Thymus (tissue), 11 donors: ENCODE results near the gene SORBS2. TPM values are rescaled to one million over a fixed set of nuclear protein-coding genes. Genes with fewer than 3 reads are reported as not detected.
"Not testable (repeated sequence)": the region's sequence is repeated elsewhere in the genome, so short reads cannot be mapped to it uniquely, and the experiment has no call there.

ENCODE experiments used
- DNase-seq, 9 donors: peaks; one replicate each; pipeline ENCODE4 v3.0.0-alpha.2; 2013; ENCODE audit warnings: low spot score in 9 of 9, low read depth in 6 of 9, missing footprints in 1 of 9
- H3K27ac ChIP-seq, 2 donors: one replicate each; pipeline ENCODE4 v1.5.1; 2013; ENCODE audit warnings: control low read depth in 1 of 2, low read depth in 1 of 2, low read length in 1 of 2, mild to moderate bottlenecking in 1 of 2, moderate library complexity in 1 of 2
- H3K27me3 ChIP-seq, 2 donors: one replicate each; pipeline ENCODE4 v1.5.1; 2013; ENCODE audit warnings: low read length in 1 of 2; ENCODE audit not compliant: control insufficient read depth in 2 of 2, insufficient read depth in 1 of 2
- H3K36me3 ChIP-seq, 2 donors: one replicate each; pipeline ENCODE4 v1.5.1; 2013; ENCODE audit warnings: low read length in 1 of 2, mild to moderate bottlenecking in 1 of 2, moderate library complexity in 1 of 2; ENCODE audit not compliant: control insufficient read depth in 2 of 2, insufficient read depth in 2 of 2
- H3K4me1 ChIP-seq, 2 donors: one replicate each; pipeline ENCODE4 v1.5.1; 2013; ENCODE audit warnings: low read length in 2 of 2; ENCODE audit not compliant: control insufficient read depth in 2 of 2, insufficient read depth in 2 of 2
- H3K4me3 ChIP-seq, 2 donors: one replicate each; pipeline ENCODE4 v1.5.1; 2013; ENCODE audit warnings: low read length in 2 of 2, control low read depth in 1 of 2, mild to moderate bottlenecking in 1 of 2
- H3K9me3 ChIP-seq, 2 donors: one replicate each; pipeline ENCODE4 v1.5.1; 2013; ENCODE audit warnings: low read length in 1 of 2, mild to moderate bottlenecking in 1 of 2; ENCODE audit not compliant: control insufficient read depth in 2 of 2, insufficient read depth in 1 of 2
- WGBS: extraction: QIAGEN DNeasy Blood & Tissue Kit; methylation state at CpG from one replicate; pipeline ENCODE4 v1.1.7; 2013; 5-methylcytosine and 5-hydroxymethylcytosine counted together
- polyA plus RNA-seq: library from polyadenylated mRNA; stranded (reverse); fragments of 200-250 nt; gene quantifications from one replicate; pipeline ENCODE4 v1.2.3, GENCODE V29; 2013
- total RNA-seq: library from RNA; stranded (reverse); fragments of 120-200 nt; gene quantifications from one replicate; pipeline ENCODE4 v1.2.4, GENCODE V29; 2013
- donor health status: healthy.

The SORBS2 gene
- total and polyA plus RNA-seq, 2 donors: 13.8 to 78.6 TPM

DNA sequence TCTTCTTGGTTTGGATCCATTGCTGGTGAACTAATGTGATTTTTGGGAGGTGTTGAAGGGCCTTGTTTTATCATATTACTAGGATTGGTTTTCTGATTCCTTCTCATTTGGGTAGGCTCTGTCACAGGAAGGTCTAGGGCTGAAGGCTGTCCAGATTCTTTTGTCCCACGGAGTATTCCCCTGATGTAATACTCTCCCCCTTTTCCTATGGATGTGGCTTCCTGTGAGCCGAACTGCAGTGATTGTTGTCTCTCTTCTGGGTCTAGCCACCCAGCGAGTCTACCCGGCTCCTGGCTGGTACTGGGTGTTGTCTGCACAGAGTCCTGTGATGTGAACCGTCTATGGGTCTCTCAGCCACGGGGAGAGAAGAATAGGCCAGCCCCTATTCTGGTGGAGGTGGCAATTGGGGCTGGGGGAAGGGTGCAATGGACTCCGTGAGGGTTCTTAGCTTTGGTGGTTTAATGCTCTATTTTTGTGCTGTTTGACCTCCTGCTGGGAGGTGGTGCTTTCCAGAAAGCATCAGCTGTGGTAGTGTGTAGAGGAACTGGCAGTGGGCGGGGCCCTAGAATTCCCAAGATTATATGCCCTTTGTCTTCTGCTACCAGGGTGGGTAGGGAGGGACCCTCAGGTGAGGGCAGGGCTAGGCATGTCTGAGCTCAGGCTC, 252.6 kb downstream of the SORBS2 start:
- H3K4me3 ChIP-seq, H3K9me3 ChIP-seq, H3K4me1 ChIP-seq, H3K36me3 ChIP-seq, DNase-seq, H3K27ac ChIP-seq, H3K27me3 ChIP-seq: not testable (repeated sequence)
- WGBS: 81% methylated on average over 8 of the region's 8 CpGs

DNA sequence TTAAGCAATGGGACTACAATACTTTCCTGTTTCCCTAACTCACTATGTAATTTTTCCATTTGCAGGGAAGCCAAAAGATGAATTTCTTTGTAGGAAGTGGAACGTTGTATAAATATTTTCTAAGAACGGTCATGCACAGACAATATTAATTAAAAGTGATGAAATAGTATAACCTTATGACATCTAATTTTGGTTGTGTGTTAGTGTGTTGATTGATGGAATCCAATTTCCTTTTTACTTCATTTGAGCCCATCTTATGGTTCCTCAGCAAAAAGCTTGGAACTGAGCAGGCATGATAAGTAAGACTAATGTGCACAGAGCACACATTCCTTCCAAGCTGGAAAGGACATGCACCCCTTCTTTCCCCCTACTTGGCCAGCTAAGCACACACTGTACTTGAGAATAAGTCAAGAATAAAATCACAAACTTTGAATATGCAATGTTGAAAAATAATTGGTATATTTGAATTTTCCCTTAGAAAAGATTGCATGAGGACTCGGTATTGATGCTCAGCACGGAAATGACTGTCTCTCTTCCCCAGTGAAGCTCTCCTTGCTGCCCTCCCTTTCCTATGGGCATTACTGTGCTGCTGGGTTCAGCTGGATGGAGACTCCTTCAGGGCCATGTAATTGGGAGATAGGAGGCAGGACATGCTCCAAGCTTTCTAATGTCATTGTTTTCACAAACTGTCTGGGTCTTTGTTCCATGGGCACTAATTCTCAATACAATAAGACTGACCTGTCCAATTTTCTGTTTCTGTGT, 257.4 kb downstream of the SORBS2 start:
- H3K4me1 ChIP-seq: no peaks in the 10 kb centered on the region
- no peaks in the 10 kb centered on the region for H3K9me3 ChIP-seq
- WGBS: 93% methylated on average over 4 of the region's 4 CpGs
- no peaks in the 10 kb centered on the region for H3K36me3 ChIP-seq
- H3K27me3 ChIP-seq: no peaks in the 10 kb centered on the region
- H3K27ac ChIP-seq: no peak overlapping the region
- no peak for DNase-seq
- no peak overlapping the region for H3K4me3 ChIP-seq

DNA sequence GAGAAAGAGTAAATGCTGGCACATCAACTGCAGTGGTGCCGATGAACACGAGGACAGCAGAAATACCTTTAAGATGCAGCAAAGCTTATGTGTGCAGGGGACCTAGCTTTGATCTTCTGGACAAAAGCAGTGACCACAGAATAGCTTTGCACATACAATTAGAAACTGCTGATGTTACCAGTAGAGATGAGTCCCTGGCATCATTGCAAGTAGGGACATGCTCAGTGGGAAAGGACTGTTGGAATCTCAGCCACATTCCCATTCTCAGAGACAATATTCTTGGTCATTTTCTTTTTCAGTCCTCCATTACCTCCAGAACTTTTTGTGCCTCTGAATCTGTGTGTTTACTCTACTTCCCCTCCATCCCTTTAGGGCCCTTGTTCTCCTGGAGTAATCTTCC, 259.7 kb downstream of the SORBS2 start:
- no peaks in the 10 kb centered on the region for H3K4me1 ChIP-seq
- no peak overlapping the region for H3K4me3 ChIP-seq
- H3K27ac ChIP-seq: no peak overlapping the region
- no peaks in the 10 kb centered on the region for H3K9me3 ChIP-seq
- H3K36me3 ChIP-seq: no peaks in the 10 kb centered on the region
- no peak for DNase-seq
- 95% methylated on average over 2 of the region's 2 CpGs for WGBS
- H3K27me3 ChIP-seq: no peaks in the 10 kb centered on the region

- whole genome bisulfite sequencing: 47% methylated on average over 1 of the region's 1 CpG
- no peak for DNase-seq
- H3K27me3 ChIP-seq: no peaks in the 10 kb centered on the region
- no peaks in the 10 kb centered on the region for H3K4me1 ChIP-seq
- H3K4me3 ChIP-seq: no peak overlapping the region
- no peaks in the 10 kb centered on the region for H3K9me3 ChIP-seq
- H3K27ac ChIP-seq: no peak overlapping the region
- no peaks in the 10 kb centered on the region for H3K36me3 ChIP-seq
These were observed 261.1 kb downstream of the SORBS2 start for GRCh38 chr4:185550933-185551332.

DNA sequence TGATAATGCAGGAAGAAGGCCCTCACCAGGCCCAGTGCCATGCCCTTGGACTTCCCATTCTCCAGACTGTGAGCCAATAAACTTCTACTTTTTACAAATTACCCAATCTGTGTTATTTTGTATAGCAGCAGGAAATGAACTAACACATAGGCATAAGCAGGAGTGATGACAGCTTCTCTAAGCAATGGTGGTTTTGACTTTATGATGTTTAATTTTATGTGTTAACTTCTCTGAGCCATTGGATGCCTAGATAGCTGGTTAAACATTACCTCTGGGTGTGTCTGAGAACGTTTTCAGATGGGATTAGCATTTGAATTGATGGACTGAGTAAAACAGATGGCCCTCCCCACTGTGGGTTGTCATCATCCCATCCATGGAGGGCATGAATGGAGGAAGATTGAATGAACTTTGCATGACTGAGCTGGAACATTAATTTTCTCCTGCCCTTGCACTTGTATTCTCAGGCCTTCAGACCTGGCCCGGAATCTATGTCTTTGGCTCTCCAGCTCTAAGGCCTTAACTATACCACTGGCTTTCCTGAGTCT, 262.8 kb downstream of the SORBS2 start:
- no peak for DNase-seq
- no peaks in the 10 kb centered on the region for H3K9me3 ChIP-seq
- no peaks in the 10 kb centered on the region for H3K4me1 ChIP-seq
- H3K36me3 ChIP-seq: no peaks in the 10 kb centered on the region
- 68% methylated on average over 2 of the region's 2 CpGs for WGBS
- H3K4me3 ChIP-seq: no peak overlapping the region
- no peaks in the 10 kb centered on the region for H3K27me3 ChIP-seq
- H3K27ac ChIP-seq: no peak overlapping the region

DNA sequence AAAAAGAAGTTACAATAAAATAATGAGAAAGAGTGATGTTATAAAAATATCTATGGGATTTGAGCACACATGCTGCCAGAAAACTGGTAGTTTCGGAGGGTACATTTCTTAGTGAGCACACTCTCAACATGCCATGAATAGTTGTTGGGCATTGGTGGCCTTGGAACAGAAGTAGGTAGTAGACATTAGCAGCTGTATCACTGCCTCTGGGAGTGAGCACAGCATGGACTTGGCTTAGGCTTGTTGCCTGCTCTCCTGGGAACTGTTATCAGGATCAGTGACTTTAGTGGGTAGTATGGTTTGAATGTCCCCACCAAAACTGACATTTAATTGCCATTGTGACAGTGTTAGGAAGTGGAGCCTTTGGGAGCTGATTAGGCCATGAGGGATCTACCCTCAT, 263.4 kb downstream of the SORBS2 start:
- no peaks in the 10 kb centered on the region for H3K27me3 ChIP-seq
- H3K4me3 ChIP-seq: no peak overlapping the region
- no peak overlapping the region for H3K27ac ChIP-seq
- no peaks in the 10 kb centered on the region for H3K9me3 ChIP-seq
- no peak for DNase-seq
- H3K4me1 ChIP-seq: no peaks in the 10 kb centered on the region
- H3K36me3 ChIP-seq: no peaks in the 10 kb centered on the region
- WGBS: 95% methylated on average over 1 of the region's 1 CpG

GRCh38 chr4:185546335-185546734, 265.7 kb downstream of the SORBS2 start:
- no peak for DNase-seq
- 92% methylated on average over 6 of the region's 6 CpGs for WGBS

DNA sequence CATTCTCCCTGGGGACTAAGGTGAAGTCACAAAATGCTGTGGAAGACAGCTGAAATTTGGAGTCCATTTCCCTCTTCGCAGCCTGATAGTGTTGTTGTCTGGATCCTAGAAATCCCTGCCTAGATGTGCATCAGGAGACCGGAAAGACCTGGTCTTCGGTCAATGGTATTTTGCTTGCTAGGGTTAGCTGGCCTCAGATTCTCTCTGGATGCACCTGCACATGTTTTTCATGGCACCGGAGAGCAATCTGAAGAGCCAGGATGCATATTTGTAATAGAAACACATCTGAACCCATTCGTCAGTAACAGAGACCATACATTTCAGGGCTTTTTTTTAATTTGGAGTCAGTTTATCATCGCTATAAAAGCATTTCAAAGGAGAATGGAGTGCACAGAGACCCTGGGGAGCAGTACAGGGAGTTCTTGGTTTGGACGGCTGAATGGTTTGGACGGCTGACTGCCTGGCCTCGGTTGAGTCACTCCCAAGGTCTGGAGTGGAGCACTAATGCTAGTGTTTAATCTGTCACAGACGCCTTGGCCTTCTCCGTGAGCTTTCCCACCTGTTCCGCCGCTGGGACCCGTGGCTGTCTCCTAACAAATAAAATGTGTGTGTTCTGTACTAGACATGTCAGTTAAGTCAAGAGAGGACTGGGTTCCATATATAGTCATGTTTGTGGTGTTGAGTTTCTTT, 269.2 kb downstream of the SORBS2 start:
- no peak for DNase-seq
- H3K9me3 ChIP-seq: no peaks in the 10 kb centered on the region
- H3K36me3 ChIP-seq: no peaks in the 10 kb centered on the region
- 89% methylated on average over 14 of the region's 14 CpGs for WGBS
- peaks cover 0 to 10% of the 10 kb centered on the region in 2 donors for H3K27me3 ChIP-seq
- no peaks in the 10 kb centered on the region for H3K4me1 ChIP-seq
- H3K4me3 ChIP-seq: no peak overlapping the region
- no peak overlapping the region for H3K27ac ChIP-seq

More at GRCh38 chr4:185546335-185546734, 265.7 kb downstream of the SORBS2 start:
- Histone ChIP-seq H3K36me3 (no peaks in the 10 kb centered on the region), H3K4me1 (no peaks in the 10 kb centered on the region), H3K4me3 (no peak overlapping the region), H3K27me3 (peaks cover 0 to 2% of the 10 kb centered on the region in 2 donors), H3K27ac (no peak overlapping the region), H3K9me3 (no peaks in the 10 kb centered on the region)

DNA sequence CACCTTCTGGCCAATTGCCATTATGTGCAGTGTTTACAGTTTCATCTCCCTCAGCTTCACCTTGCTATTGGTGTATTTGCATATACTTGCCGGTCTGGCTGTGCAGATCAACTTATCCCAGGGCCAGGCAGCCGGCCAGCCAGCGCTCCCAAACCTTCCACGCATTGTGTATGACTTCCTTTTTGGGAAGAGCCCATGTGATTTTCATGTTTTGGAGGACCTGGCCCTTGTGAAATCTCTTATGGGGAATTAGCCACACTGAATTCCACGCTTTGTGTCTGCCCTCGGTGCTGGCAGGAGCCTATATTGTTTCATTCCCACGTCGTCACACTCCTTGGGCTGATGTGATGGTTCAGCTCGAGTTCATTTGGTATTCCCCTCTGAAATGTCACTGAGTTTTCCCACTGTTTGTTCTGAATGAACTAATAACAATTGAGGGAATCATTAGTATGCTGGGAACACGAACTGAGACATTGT, 270.7 kb downstream of the SORBS2 start:
- Histone ChIP-seq H3K4me3 (no peak overlapping the region), H3K9me3 (no peaks in the 10 kb centered on the region), H3K27me3 (peaks cover 1 to 22% of the 10 kb centered on the region in 2 donors), H3K36me3 (no peaks in the 10 kb centered on the region), H3K27ac (no peak overlapping the region), H3K4me1 (no peaks in the 10 kb centered on the region)
- no peak for DNase-seq
- 49% methylated on average over 10 of the region's 10 CpGs for WGBS
